ENCODE measurements around the gene KCNQ1. TPM values are rescaled to one million over a fixed set of nuclear protein-coding genes. Genes with fewer than 3 reads are reported as not detected.

KCNQ1 gene
- total and polyA plus RNA-seq, 9 of the 15 experiments (the other 6 are each of a cell fraction or from before 2014, with no cell fraction given), result 0.44 TPM; not detected in 8

GRCh38 chr11:2778630-2779498 lies 334.1 kb downstream of the KCNQ1 start (continued):
- peak; percentile 84 for TF ChIP-seq PML (IDR thresholded peaks at IDR 0.05; ENCODE audit: low read length)
- 0 out of 2 replicates have a peak, but pooled peaks have one; percentile 57 for TF ChIP-seq ZHX1 (conservative IDR thresholded peaks at IDR 0.05; ENCODE audit: low read length)
- TF ChIP-seq ZNF639 (CRISPR knock-in tag; conservative IDR thresholded peaks at IDR 0.05 in 1 of 2, IDR thresholded peaks at IDR 0.05 in 1 of 2), result peak in 1 of 2 experiments; percentile 68; a peak in 2 of 4 replicates
- 0 out of 3 replicates have a peak, but pooled peaks of 1 of the 2 experiments have one; percentile 11 for TF ChIP-seq CBX3 (IDR thresholded peaks at IDR 0.05; ENCODE audit: borderline replicate concordance in 1 of 2, low read length in 2 of 2)
- no peak for TF ChIP-seq MCM5 (IDR thresholded peaks at IDR 0.05; ENCODE audit: low read depth)
- peak; percentile 88 for TF ChIP-seq SMARCE1 (IDR thresholded peaks at IDR 0.05)
- TF ChIP-seq HDGF (IDR thresholded peaks at IDR 0.05), result peak; percentile 85; the same call in 1 of the 2 replicates
- TF ChIP-seq TCF7 (IDR thresholded peaks at IDR 0.05; ENCODE audit: borderline replicate concordance), result peak; percentile 99
- TF ChIP-seq JUN (IDR thresholded peaks at IDR 0.05; ENCODE audit: borderline replicate concordance, low read depth, low read length), result no peak
- TF ChIP-seq JUN (CRISPR knock-in tag; IDR thresholded peaks at IDR 0.05; ENCODE audit: borderline replicate concordance), result peak; percentile 70; the same call in 1 of the 2 replicates
- peak; percentile 62; the same call in 1 of the 2 replicates for TF ChIP-seq CREM (IDR thresholded peaks at IDR 0.05; ENCODE audit: low read depth)
- peak; percentile 75; the same call in 1 of the 2 replicates for TF ChIP-seq RUNX1 (IDR thresholded peaks at IDR 0.05; ENCODE audit: low read depth)
- peak; percentile 99 for TF ChIP-seq HMGN3 (IDR thresholded peaks at IDR 0.05; ENCODE audit: borderline replicate concordance, extremely low read depth, insufficient read length, low read depth, low read length)
- TF ChIP-seq BCLAF1 (IDR thresholded peaks at IDR 0.05; ENCODE audit: borderline replicate concordance in 1 of 2, control insufficient read depth in 1 of 2, low read depth in 2 of 2, low read length in 1 of 2), result no peak
- TF ChIP-seq RCOR1 (IDR thresholded peaks at IDR 0.05; ENCODE audit: borderline replicate concordance in 1 of 2, low read depth in 2 of 2, low read length in 2 of 2), result peak in 1 of 2 experiments; percentile 88; a peak in 2 of 4 replicates
- peak; percentile 95 for TF ChIP-seq ARID1B (IDR thresholded peaks at IDR 0.05)
- TF ChIP-seq FOXJ2 (tag; IDR thresholded peaks at IDR 0.05), result peak; percentile 81; the same call in 1 of the 2 replicates
- TF ChIP-seq CBFB (CRISPR knock-in tag; IDR thresholded peaks at IDR 0.05), result peak; percentile 51
- 0 out of 2 replicates have a peak, but pooled peaks have one; percentile 23 for TF ChIP-seq ELF2 (CRISPR knock-in tag; IDR thresholded peaks at IDR 0.05)
- TF ChIP-seq TCF3 (CRISPR knock-in tag; IDR thresholded peaks at IDR 0.05), result peak; percentile 96
